ENCODE measurements around the gene NUDT9. TPM values are rescaled to one million over a fixed set of nuclear protein-coding genes. Genes with fewer than 3 reads are reported as not detected.

NUDT9 gene, protein sequence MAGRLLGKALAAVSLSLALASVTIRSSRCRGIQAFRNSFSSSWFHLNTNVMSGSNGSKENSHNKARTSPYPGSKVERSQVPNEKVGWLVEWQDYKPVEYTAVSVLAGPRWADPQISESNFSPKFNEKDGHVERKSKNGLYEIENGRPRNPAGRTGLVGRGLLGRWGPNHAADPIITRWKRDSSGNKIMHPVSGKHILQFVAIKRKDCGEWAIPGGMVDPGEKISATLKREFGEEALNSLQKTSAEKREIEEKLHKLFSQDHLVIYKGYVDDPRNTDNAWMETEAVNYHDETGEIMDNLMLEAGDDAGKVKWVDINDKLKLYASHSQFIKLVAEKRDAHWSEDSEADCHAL
- 10 to 100 TPM; 30.4 to 37.9 TPM for total RNA-seq

DNA sequence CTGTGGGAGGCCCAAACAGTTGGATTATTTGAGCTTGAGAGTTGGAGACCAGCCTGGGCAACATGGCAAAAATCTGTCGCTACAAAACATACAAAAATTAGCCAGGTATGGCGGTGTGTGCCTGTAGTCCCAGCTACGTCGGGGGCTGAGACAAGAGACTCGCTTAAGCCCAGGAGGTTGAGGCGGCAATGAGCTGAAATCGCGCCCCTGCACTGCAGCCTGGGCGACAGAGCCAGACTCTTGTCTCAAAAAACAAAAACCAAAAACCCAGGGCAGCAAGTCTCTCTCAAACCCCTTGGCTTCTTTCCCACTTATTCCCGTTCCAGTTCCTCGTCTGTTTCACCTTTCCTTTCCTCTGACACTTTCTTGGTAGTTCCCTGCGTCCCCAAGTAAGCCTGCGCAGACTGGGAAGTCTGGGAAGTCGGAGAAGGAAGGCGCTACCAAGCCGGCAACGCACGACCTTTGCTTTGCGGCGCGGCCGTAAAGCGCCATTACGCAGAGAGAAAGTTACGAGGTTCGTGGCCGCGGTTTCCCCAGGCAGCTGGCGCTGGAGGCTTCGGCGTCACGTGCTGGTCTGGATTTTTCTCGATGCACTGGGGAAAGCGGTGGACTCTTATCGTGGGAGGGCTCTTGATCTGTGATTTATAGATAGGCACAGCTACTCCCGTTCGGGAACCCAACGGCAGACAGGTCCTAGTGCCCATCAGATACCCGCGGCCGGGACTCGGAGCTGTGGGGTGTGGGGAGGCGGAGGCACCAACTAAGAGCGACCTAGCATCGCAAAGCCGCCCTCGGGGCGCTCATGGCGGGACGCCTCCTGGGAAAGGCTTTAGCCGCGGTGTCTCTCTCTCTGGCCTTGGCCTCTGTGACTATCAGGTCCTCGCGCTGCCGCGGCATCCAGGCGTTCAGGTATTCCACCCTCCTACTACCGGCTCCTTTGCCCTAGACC, at the start of gene NUDT9:
Gene NUDT9, plus strand, starts transcription at position 470 of the 949 bp plus-strand sequence. Its CDS starts 333 bp downstream, at position 803.
- peak; percentile 93 for DNase-seq (ENCODE audit: low spot score)
- intact Hi-C loops (cut with DNase I): loop anchor here (1.0 kb wide), 1 partner anchor 31 kb away; the partner anchor contains the start of gene HSD17B11
- peaks cover 11% of the 10 kb centered on the region for H3K4me1 ChIP-seq (replicated peaks)
- H3K27ac ChIP-seq: peak within 1 kb of the TSS; percentile 90 to 92
- H3K4me3 ChIP-seq: peak within 1 kb of the TSS; percentile 72 to 76
- TF ChIP-seq POLR2AphosphoS5 (IDR thresholded peaks at IDR 0.05) (peak; percentile 93), POLR2A (IDR thresholded peaks at IDR 0.05) (peak; percentile 47)
- TF ChIP-seq, protein P1, sequence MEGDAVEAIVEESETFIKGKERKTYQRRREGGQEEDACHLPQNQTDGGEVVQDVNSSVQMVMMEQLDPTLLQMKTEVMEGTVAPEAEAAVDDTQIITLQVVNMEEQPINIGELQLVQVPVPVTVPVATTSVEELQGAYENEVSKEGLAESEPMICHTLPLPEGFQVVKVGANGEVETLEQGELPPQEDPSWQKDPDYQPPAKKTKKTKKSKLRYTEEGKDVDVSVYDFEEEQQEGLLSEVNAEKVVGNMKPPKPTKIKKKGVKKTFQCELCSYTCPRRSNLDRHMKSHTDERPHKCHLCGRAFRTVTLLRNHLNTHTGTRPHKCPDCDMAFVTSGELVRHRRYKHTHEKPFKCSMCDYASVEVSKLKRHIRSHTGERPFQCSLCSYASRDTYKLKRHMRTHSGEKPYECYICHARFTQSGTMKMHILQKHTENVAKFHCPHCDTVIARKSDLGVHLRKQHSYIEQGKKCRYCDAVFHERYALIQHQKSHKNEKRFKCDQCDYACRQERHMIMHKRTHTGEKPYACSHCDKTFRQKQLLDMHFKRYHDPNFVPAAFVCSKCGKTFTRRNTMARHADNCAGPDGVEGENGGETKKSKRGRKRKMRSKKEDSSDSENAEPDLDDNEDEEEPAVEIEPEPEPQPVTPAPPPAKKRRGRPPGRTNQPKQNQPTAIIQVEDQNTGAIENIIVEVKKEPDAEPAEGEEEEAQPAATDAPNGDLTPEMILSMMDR (IDR thresholded peaks at IDR 0.05): peak in 1 of 4 experiments; percentile 12
- no peaks in the 10 kb centered on the region for H3K36me3 ChIP-seq
- WGBS: under 1% methylated on average over 58 of the region's 58 CpGs
- H3K9me3 ChIP-seq: no peaks in the 10 kb centered on the region
- no peaks in the 10 kb centered on the region for H3K27me3 ChIP-seq (replicated peaks; ENCODE audit: insufficient read depth)

DNA sequence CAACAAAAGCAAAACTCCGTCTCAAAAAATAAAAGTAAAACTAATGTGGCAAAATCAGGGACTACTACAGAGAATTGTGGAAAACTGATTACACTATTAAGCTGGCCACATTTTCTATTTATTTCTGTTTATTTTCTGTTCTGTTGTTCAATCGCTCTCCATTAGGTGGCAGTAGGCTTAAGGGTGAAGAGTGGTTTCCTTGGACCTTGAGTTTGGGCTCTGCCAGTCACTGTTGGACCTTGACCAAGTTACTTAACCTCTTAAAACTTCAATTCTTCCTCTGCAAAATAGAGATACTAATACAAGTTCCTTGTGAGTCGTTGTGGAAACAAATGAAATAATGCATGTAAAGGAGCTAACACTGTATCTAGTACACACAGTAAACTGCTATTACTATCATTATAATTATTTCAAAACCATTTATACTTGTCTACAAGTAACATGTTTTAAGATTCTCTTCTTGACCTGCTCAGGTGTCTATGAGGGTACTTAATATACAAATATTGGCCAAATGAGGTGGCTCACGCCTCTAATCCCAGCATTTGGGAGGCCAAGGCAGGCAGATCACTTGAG, 46.6 kb upstream of the NUDT9 start:
- Histone ChIP-seq H3K36me3 (no peaks in the 10 kb centered on the region), H3K27ac (no peak overlapping the region), H3K4me3 (no peak overlapping the region), H3K4me1 (replicated peaks) (no peaks in the 10 kb centered on the region), H3K9me3 (no peaks in the 10 kb centered on the region), H3K27me3 (replicated peaks; ENCODE audit: insufficient read depth) (no peaks in the 10 kb centered on the region)
- peak; percentile 42 for DNase-seq (ENCODE audit: low spot score)
- intact Hi-C loops (cut with DNase I): loop anchor here (2.0 to 5.0 kb wide), 3 partner anchors 91 to 463 kb away; no protein-coding TSS in a partner anchor
- 56% methylated on average over 4 of the region's 4 CpGs for WGBS
- TF ChIP-seq, protein P1 (IDR thresholded peaks at IDR 0.05): peak in 3 of 4 experiments; percentile 62 to 76 (median 73)
- TF ChIP-seq POLR2A (IDR thresholded peaks at IDR 0.05) (no peak), POLR2AphosphoS5 (IDR thresholded peaks at IDR 0.05) (peak; percentile 60)

DNA sequence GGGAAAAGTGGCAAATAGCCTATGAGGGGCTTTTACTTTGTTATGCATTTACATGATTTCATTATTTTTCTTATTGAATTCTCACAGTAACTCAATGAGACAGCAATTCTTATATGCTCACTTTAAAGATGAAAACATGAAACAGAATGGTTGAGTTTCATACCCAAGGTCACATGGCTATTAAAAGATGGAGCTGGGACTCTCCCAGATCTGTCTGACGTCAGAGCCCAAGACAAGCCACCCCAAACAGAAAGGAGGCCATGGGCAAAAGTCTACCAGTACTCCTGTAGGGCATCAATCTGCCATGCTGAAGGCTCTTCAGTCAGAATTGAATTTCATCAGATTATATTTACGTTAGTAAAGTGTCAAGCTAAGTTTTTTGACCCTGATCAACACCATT, 44.6 kb upstream of the NUDT9 start:
- WGBS: 86% methylated on average over 2 of the region's 2 CpGs
- Histone ChIP-seq H3K4me3 (no peak overlapping the region), H3K27ac (no peak overlapping the region), H3K27me3 (replicated peaks; ENCODE audit: insufficient read depth) (no peaks in the 10 kb centered on the region), H3K36me3 (no peaks in the 10 kb centered on the region), H3K4me1 (replicated peaks) (no peaks in the 10 kb centered on the region), H3K9me3 (no peaks in the 10 kb centered on the region)
- intact Hi-C loops (cut with DNase I): loop anchor here (2.0 to 5.0 kb wide), 3 partner anchors 89 to 461 kb away; no protein-coding TSS in a partner anchor
- TF ChIP-seq, protein P1 (IDR thresholded peaks at IDR 0.05): no peak
- TF ChIP-seq POLR2A (IDR thresholded peaks at IDR 0.05) (no peak), POLR2AphosphoS5 (IDR thresholded peaks at IDR 0.05) (no peak)
- DNase-seq (ENCODE audit: low spot score): no peak

DNA sequence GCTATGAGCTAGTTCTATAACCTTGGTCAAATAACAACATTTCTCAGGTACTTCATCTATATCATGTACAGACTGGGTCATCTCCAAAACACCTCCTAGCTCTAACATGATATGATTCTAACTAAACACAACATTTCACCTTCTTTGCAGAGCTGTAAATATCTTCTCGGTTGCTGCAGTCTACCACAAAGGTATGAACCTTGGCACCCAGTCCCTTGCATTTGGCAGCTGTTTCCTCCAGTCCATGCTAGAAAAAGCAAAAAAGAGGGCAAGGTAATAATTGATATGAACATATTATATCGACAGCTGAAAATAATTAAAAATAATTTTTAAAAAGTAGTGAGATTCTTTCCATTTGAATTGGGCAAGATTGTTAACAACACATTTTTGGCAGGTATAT, 40.3 kb upstream of the NUDT9 start:
- intact Hi-C loops (cut with DNase I): no loop called here
- Histone ChIP-seq H3K27me3 (replicated peaks; ENCODE audit: insufficient read depth) (no peaks in the 10 kb centered on the region), H3K4me1 (replicated peaks) (no peaks in the 10 kb centered on the region), H3K36me3 (no peaks in the 10 kb centered on the region), H3K27ac (no peak overlapping the region), H3K4me3 (no peak overlapping the region), H3K9me3 (no peaks in the 10 kb centered on the region)
- DNase-seq (ENCODE audit: low spot score): no peak
- no peak for TF ChIP-seq POLR2AphosphoS5 (IDR thresholded peaks at IDR 0.05)
- TF ChIP-seq POLR2A (IDR thresholded peaks at IDR 0.05): no peak
- TF ChIP-seq, protein P1 (IDR thresholded peaks at IDR 0.05): no peak
- 44% methylated on average over 2 of the region's 2 CpGs for WGBS

Measured in prostate gland (tissue), 2 donors.